MCF 10A (cell line): ENCODE results near the gene NUP210L. TPM values are rescaled to one million over a fixed set of nuclear protein-coding genes. Genes with fewer than 3 reads are reported as not detected.

Experiments
- BruUV-seq: library from RNA; stranded (reverse); fragments of 400-500 nt; replicated peaks from 2 replicates; lab custom pipeline; 2021; lab: Mats Ljungman, UMichigan
- CTCF ChIA-PET: fragments of 300-600 bp; sonication (Branson Sonifier 250); formaldehyde crosslinking; extraction: SDS; loops from one replicate; lab custom pipeline; 2021; ENCODE audit warnings: antibody characterized with exemption, inconsistent platforms; lab: Yijun Ruan, JAX
- POLR2A ChIA-PET: fragments of 300-600, 350-650 bp; sonication (Branson Sonifier 250); formaldehyde crosslinking; extraction: SDS; loops from one replicate; lab custom pipeline; 2020; ENCODE audit warnings: antibody characterized with exemption, inconsistent platforms; lab: Yijun Ruan, JAX
- DNase-seq: peaks from one replicate; pipeline ENCODE4 v3.0.0-alpha.2; 2018; ENCODE audit not compliant: unreplicated experiment
- H3K27ac Mint-ChIP-seq: one replicate; pipeline ENCODE4 v1.8.0; 2022; ENCODE audit warnings: mild to moderate bottlenecking, low read depth, mixed read lengths; ENCODE audit not compliant: unreplicated experiment
- H3K27me3 Mint-ChIP-seq: one replicate; pipeline ENCODE4 v1.8.0; 2022; ENCODE audit warnings: mixed read lengths; ENCODE audit not compliant: insufficient read depth, unreplicated experiment
- H3K36me3 Mint-ChIP-seq: one replicate; pipeline ENCODE4 v1.8.0; 2022; ENCODE audit warnings: mild to moderate bottlenecking, moderate library complexity, mixed read lengths; ENCODE audit not compliant: insufficient read depth, unreplicated experiment
- H3K4me1 Mint-ChIP-seq: one replicate; pipeline ENCODE4 v1.8.0; 2022; ENCODE audit warnings: mixed read lengths; ENCODE audit not compliant: insufficient read depth, unreplicated experiment
- H3K4me3 Mint-ChIP-seq: one replicate; pipeline ENCODE4 v1.8.0; 2022; ENCODE audit warnings: mild to moderate bottlenecking, moderate library complexity, mixed read lengths; ENCODE audit not compliant: unreplicated experiment
- H3K9me3 Mint-ChIP-seq: one replicate; pipeline ENCODE4 v1.8.0; 2022; ENCODE audit warnings: mixed read lengths; ENCODE audit not compliant: unreplicated experiment
- CTCF ChIP-seq: fragments of 200-600 bp; IDR thresholded peaks from one replicate; pipeline ENCODE4 v1.8.0; 2022; ENCODE audit warnings: antibody characterized with exemption, mild to moderate bottlenecking; ENCODE audit not compliant: unreplicated experiment
- intact Hi-C: fragments of 100-400 bp; cut with micrococcal nuclease; formaldehyde crosslinking; loops from 2 replicates; pipeline ENCODE4 v1.14.1; 2022
- total RNA-seq: library from RNA; stranded (reverse); gene quantifications from 2 replicates; pipeline ENCODE4 v1.2.3, GENCODE V29; 2022

Gene NUP210L
- total RNA-seq, 1 experiment from 2014 or later = 0.05 TPM

DNA sequence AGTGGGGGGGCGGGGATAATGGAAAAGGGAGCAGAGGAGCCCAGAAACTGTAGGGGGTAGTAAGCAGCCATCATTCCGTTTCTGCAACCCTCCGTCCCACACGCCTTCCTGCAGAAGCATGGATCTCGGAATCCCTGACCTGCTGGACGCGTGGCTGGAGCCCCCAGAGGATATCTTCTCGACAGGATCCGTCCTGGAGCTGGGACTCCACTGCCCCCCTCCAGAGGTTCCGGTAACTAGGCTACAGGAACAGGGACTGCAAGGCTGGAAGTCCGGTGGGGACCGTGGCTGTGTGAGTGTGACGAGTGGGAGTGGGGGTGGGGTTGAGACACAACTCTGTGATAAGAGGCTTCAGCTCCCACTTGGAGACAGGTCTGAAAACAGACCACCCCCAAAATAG is 186.5 kb downstream of the NUP210L start:
- DNase-seq = no peak
- no peak for TF ChIP-seq CTCF
- peak overlapping the region; percentile 95 for H3K4me3 Mint-ChIP-seq
- H3K9me3 Mint-ChIP-seq = no peaks in the 10 kb centered on the region
- no peaks in the 10 kb centered on the region for H3K27me3 Mint-ChIP-seq
- intact Hi-C loops = no loop called here
- CTCF ChIA-PET = interaction anchor here (0.5 to 5.2 kb wide), 13 partner anchors 9 to 457 kb away, joined by 3 to 45 read pairs (median 5); partner anchors contain the start of genes GATAD2B, JTB and RAB13
- H3K36me3 Mint-ChIP-seq = peaks cover 28% of the 10 kb centered on the region
- no TSS peak for BruUV-seq
- POLR2A ChIA-PET = interaction anchor here (0.6 to 16.6 kb wide), 18 partner anchors 9 to 1161 kb away, joined by 3 to 647 read pairs (median 10); partner anchors contain the start of genes CRTC2, DENND4B, GATAD2B and JTB
- peaks cover 37% of the 10 kb centered on the region for H3K4me1 Mint-ChIP-seq
- H3K27ac Mint-ChIP-seq = peak overlapping the region; percentile 94

GRCh38 chr1:153968000-153968363 is 186.9 kb downstream of the NUP210L start:
- Mint-ChIP-seq H3K4me1 (peaks cover 40% of the 10 kb centered on the region), H3K27ac (peak overlapping the region; percentile 94), H3K9me3 (no peaks in the 10 kb centered on the region), H3K36me3 (peaks cover 24% of the 10 kb centered on the region), H3K27me3 (no peaks in the 10 kb centered on the region), H3K4me3 (peak overlapping the region; percentile 95)
- CTCF ChIA-PET = interaction anchor here (0.6 to 5.2 kb wide), 15 partner anchors 9 to 1083 kb away, joined by 3 to 45 read pairs (median 5); partner anchors contain the start of genes ADAM15, GATAD2B, JTB and RAB13
- no peak for TF ChIP-seq CTCF
- BruUV-seq = no TSS peak
- intact Hi-C loops = loop anchor here (1.0 to 2.0 kb wide), 2 partner anchors 18 to 45 kb away; partner anchors contain the start of genes GATAD2B and RAB13
- POLR2A ChIA-PET = interaction anchor here (0.6 to 16.6 kb wide), 40 partner anchors 9 to 1162 kb away, joined by 3 to 647 read pairs (median 4); partner anchors contain the start of genes CRTC2, DENND4B, GATAD2B and INTS3
- DNase-seq = no peak

- DNase-seq = peak; percentile 100
- POLR2A ChIA-PET = interaction anchor here (0.5 to 16.6 kb wide), 49 partner anchors 10 to 1219 kb away, joined by 3 to 647 read pairs (median 4); partner anchors contain the start of genes CRTC2, DENND4B, GATAD2B and INTS3
- CTCF ChIA-PET = interaction anchor here (0.6 to 5.2 kb wide), 20 partner anchors 9 to 1084 kb away, joined by 3 to 45 read pairs (median 4); partner anchors contain the start of genes ADAM15, CRTC2, GATAD2B and JTB
- no peaks in the 10 kb centered on the region for H3K27me3 Mint-ChIP-seq
- no peaks in the 10 kb centered on the region for H3K9me3 Mint-ChIP-seq
- TF ChIP-seq CTCF = peak; percentile 32
- peaks cover 40% of the 10 kb centered on the region for H3K4me1 Mint-ChIP-seq
- H3K4me3 Mint-ChIP-seq = peak within 1 kb of the TSS; percentile 95
- BruUV-seq = no TSS peak
- intact Hi-C loops = loop anchor here (1.0 to 2.0 kb wide), 2 partner anchors 19 to 45 kb away; partner anchors contain the start of genes GATAD2B and RAB13
- peak within 1 kb of the TSS; percentile 94 for H3K27ac Mint-ChIP-seq
- H3K36me3 Mint-ChIP-seq = peaks cover 22% of the 10 kb centered on the region
These were observed 187.5 kb downstream of the NUP210L start, which contains the start of gene CREB3L4 for GRCh38 chr1:153967107-153967999. Gene CREB3L4 (plus strand): TSS chr1:153967902. CDS start chr1:153968526, 624 bp downstream.
